Mucosa of descending colon (tissue), 3 donors: ENCODE measurements around the gene PADI3. TPM values are rescaled to one million over a fixed set of nuclear protein-coding genes. Genes with fewer than 3 reads are reported as not detected.

ENCODE experiments used
- ATAC-seq: fragments of 200-7000 bp; cut with Tn5 transposase; one replicate; pipeline ENCODE4 v1.9.1; 2020; ENCODE audit warnings: mild to moderate bottlenecking, moderate library complexity
- DNase-seq, 3 donors: peaks; one replicate each; pipeline ENCODE4 v3.0.0-alpha.2; 2020
- H3K36me3 ChIP-seq: fragments of 200-600 bp; one replicate; pipeline ENCODE4 v1.8.0; 2021; ENCODE audit warnings: low read depth, mild to moderate bottlenecking
- H3K4me1 ChIP-seq: fragments of 200-600 bp; one replicate; pipeline ENCODE4 v1.8.0; 2021; ENCODE audit warnings: low read depth, mild to moderate bottlenecking
- H3K4me3 ChIP-seq: fragments of 200-600 bp; one replicate; pipeline ENCODE4 v1.8.0; 2021; ENCODE audit warnings: mild to moderate bottlenecking
- H3K9me3 ChIP-seq: fragments of 200-600 bp; one replicate; pipeline ENCODE4 v1.8.0; 2021; ENCODE audit warnings: mild to moderate bottlenecking
- CTCF ChIP-seq: fragments of 200-600 bp; IDR thresholded peaks from one replicate; pipeline ENCODE4 v1.8.0; 2022; ENCODE audit warnings: antibody characterized with exemption, mild to moderate bottlenecking
- intact Hi-C, 2 donors: fragments of 100-400 bp; cut with DNase I in 1 of 2; cut with micrococcal nuclease in 1 of 2; formaldehyde crosslinking; loops; one replicate each; pipeline versions ENCODE4 v1.11.0 to v1.11.1; 2022; cut with DNase I, micrococcal nuclease
- total RNA-seq, 3 donors: library from RNA; stranded (reverse); fragmentation: NEBNext Ultra II Directional in 2 of 3; extraction: Animal tissue kit (Norgen Biotek cat#: 25700) in 2 of 3; gene quantifications; one replicate each; pipeline versions ENCODE4 v1.2.1 to v1.2.4, GENCODE V29; 2021 to 2023
- donor health status: DM: no; HTN: no; CAD: no; lungs with moderate emphysema.
- donor health status: DM: no; HTN: no; CAD: no.
- donor health status: DM: no; HTN: yes; CAD: no.

Gene PADI3
- total RNA-seq, 3 donors from 2014 or later: 0.09 to 0.17 TPM; not detected in 1

DNA sequence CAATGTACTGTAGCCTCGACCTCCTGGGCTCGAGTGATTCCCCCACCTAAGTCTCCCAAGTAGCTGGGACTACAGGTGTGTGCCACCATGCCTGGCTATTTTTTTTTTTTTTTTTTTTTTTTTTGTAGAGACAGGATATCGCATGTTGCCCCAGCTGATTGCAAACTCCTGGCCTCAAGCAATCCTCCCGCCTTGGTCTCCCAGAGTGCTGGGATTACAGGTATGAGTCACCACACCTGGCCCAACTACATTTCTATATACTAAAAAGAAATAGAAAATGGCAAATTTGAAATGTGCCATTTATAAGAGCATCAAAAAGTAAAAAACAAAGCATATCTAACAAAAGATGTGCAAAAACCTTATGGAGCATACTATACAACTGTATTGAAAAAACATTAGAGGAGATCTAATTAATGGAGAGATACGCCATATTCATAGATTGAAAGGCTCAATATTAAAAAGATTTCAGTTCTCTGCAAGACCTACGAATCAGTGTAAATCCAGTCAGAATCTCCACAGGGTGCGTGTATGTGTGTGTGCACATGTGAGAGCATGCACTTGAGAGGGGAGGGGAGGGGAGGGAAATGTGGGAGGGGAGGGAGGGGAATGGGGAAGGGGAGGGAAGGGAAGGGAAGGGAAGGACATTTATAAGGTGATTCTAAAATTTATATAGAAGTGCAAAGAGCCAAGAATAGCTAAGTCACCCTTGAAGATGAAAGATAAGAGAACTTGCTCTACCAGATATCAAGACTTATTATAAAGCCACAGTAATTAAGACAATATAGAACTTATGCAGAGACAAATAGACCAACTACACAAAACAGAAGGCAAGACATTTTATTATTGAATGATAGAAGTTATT, 43.6 kb downstream of the PADI3 start:
- H3K4me3 ChIP-seq: no peak overlapping the region
- H3K4me1 ChIP-seq: no peaks in the 10 kb centered on the region
- TF ChIP-seq CTCF: no peak
- no peaks in the 10 kb centered on the region for H3K9me3 ChIP-seq
- no peaks in the 10 kb centered on the region for H3K36me3 ChIP-seq
- no peak for ATAC-seq
- intact Hi-C loops: no loop called here
- no peak for DNase-seq

DNA sequence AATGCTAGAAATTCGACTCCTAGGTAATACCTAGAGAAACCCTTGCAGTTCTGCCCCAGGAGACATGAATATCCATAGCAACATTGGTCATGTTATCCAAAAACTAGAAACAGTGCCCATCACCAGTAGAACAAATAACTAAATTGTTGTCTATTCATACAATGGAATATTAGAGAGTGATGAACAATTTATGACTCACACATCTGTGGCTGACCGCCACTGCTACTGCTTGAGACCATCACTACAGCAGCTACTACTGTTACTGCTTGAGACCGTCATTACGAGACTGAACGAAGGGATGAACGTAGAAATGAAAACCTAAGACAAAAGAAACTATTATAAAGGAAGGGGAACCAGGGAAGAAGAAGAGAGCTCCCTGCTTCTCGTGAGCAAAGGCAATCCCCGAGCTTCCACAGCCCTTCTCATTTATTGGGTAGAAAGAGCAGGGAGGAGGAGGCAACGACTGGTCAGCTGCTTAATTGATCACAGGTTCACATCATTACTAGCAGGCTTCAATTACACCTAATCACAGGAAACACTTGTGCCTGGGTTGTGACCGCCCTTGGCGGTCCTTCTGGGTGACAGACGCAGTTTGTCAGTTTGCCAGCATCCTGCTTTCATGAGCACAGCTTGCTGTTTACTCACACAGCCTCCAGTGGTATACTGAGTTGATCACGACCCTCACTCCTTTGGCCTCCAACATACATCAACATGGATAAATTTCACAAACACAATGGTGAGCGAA, 45.0 kb downstream of the PADI3 start:
- Histone ChIP-seq H3K4me1 (no peaks in the 10 kb centered on the region), H3K4me3 (no peak overlapping the region), H3K36me3 (no peaks in the 10 kb centered on the region), H3K9me3 (no peaks in the 10 kb centered on the region)
- intact Hi-C loops: no loop called here
- TF ChIP-seq CTCF: no peak
- DNase-seq (no peak), ATAC-seq (no peak)

- DNase-seq (no peak), ATAC-seq (no peak)
- no peaks in the 10 kb centered on the region for H3K36me3 ChIP-seq
Observed at GRCh38 chr1:17295292-17295691, 46.4 kb downstream of the PADI3 start.

DNA sequence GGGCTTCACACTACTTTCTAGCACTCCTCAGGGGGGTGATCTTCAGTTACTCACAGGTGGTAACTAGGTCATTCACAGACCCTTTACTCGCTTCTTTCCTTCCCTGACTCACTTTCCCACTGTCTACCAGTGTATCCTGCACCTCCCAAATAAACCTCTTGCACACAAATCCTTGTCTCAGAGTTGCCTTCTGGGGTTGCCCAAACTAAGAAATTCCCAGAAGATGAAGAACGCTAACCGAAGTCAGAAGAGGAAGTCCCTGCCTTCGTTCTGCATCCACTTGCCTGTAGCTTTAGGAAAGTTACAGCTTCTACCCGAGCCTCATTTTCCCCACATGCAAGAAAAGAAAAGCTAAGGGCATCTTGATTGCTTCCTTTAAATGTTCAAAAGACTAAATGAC, 47.2 kb downstream of the PADI3 start:
- TF ChIP-seq CTCF: no peak
- ATAC-seq: no peak
- intact Hi-C loops: no loop called here

More at GRCh38 chr1:17295292-17295691, 46.4 kb downstream of the PADI3 start:
- H3K4me3 ChIP-seq: no peak overlapping the region
- H3K4me1 ChIP-seq: no peaks in the 10 kb centered on the region
- no peaks in the 10 kb centered on the region for H3K9me3 ChIP-seq
- intact Hi-C loops: no loop called here
- TF ChIP-seq CTCF: no peak

DNA sequence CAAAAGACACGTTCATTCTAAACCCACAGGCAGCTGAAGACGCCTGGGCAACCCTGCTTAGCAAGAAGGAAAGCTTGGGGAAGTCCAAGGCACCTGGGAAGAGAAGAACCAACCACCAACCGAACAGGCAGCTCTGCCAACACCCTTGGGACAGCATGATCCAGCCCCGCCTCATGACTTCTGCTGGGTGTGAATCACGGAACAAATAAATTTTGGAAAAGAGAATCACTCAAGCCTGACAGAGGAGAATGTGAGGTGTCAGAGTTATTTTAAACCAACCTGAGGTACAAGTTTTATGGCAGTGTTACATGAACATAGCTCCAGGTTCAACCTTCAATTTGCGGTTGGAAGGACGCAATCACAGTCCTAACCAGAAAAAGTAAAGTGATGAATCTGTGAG, 49.1 kb downstream of the PADI3 start:
- Histone ChIP-seq H3K4me1 (no peaks in the 10 kb centered on the region), H3K36me3 (no peaks in the 10 kb centered on the region), H3K4me3 (no peak overlapping the region), H3K9me3 (peaks cover 11% of the 10 kb centered on the region)
- no peak for DNase-seq
- TF ChIP-seq CTCF: no peak
- intact Hi-C loops: no loop called here
- no peak for ATAC-seq

More for the DNA sequence above, 47.2 kb downstream of the PADI3 start:
- no peaks in the 10 kb centered on the region for H3K36me3 ChIP-seq
- no peak overlapping the region for H3K4me3 ChIP-seq
- H3K4me1 ChIP-seq: no peaks in the 10 kb centered on the region
- H3K9me3 ChIP-seq: peaks cover 6% of the 10 kb centered on the region
- no peak for DNase-seq
